Measurements from ENCODE around the gene SERPINA10.

SERPINA10 gene

GRCh38 chr14:94292872-94293577 is at the start of gene SERPINA10:
Gene SERPINA10, minus strand, starts transcription at chr14:94293268. Its CDS starts 2,675 bp downstream, at chr14:94290593.
- DNase-seq: no peak

GRCh38 chr14:94342334-94342934 is 49.4 kb upstream of the SERPINA10 start:
- DNase-seq: no peak

DNA sequence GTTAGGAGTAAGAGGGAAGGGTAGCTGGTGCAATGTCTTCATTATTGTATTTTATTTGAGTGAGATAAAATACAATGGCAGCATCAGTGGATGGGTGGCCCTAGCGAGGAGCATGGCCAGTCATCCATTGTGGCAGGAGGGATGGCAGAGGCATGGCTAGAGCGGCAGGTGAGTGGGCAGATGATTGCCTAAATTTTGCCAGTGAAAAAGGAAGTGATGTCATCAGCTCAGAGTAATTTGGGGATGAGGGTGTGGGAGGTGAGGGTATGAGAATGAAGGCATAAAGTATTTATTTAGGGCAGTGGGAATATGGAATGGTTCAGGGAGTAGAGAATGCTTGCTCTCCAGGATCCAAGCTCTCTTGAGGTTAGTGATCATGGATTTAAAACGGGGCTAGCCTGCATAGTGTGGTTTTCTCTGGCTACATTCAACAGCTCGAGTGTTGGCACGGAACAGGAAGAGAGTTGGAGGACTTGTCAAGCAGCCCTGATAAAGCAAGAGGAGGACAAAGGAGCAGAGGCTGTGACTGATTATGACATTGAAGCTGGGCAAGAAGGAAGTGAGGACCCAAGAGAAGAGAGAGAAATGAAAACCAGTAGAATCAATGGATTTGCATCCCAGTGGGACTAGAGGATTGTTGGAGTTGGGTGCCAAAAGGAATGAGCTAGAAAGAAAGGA is 48.7 kb upstream of the SERPINA10 start:
- no peak for DNase-seq

GRCh38 chr14:94340533-94340932 is 47.5 kb upstream of the SERPINA10 start:
- DNase-seq: no peak

GRCh38 chr14:94338023-94338422 is 45.0 kb upstream of the SERPINA10 start:
- no peak for DNase-seq

GRCh38 chr14:94337274-94337673 is 44.2 kb upstream of the SERPINA10 start:
- no peak for DNase-seq

- no peak for DNase-seq
These were observed 41.8 kb upstream of the SERPINA10 start for GRCh38 chr14:94334872-94335271.

GRCh38 chr14:94332587-94332986 is 39.5 kb upstream of the SERPINA10 start:
- DNase-seq: no peak

GRCh38 chr14:94332063-94332583 is 39.1 kb upstream of the SERPINA10 start:
- no peak for DNase-seq

DNA sequence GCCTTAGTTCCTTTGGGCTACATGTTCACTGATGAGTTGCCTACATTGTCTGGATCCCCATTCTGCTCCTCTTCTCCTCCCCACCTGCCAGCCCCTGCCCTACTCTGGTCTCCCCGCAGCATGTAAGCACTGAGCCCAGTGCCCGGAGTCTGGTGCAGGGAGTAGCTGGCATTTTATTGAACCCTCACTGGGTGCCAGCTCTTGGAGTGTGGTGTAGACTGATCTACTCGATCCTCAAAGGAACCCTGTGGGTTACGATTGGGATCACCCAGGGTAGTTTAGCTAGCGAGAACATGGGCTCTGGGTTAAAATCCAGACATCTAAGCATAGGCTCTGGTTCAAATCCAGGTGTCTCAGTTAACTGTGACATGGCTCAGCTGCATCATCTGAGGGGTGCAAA is 38.4 kb upstream of the SERPINA10 start:
- no peak for DNase-seq

- DNase-seq: no peak
These were observed 37.8 kb upstream of the SERPINA10 start for GRCh38 chr14:94330857-94331256.

- DNase-seq: no peak
These were observed 37.4 kb upstream of the SERPINA10 start for GRCh38 chr14:94330432-94330831.

DNA sequence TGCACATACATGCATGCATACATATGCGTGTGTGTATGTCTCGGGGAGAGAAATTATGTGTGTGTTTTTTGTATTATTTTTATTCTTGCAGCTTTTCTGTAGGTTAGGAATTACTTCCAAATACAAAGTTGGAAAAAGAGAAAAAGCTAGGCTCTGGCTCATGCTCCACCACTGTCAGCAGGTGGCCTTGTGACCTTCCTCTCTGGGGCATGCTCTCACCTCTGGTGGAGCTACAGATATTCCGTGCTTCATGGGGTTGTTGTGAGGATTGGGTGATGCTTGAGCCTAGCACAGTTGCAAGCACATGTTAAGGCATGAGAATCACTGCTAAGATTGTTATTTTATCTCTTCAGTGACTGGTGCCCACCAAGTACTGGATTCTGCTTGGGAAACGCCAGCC is 36.8 kb upstream of the SERPINA10 start:
- DNase-seq: no peak

GRCh38 chr14:94328196-94328595 is 35.1 kb upstream of the SERPINA10 start:
- no peak for DNase-seq

- no peak for DNase-seq
These were observed 29.8 kb upstream of the SERPINA10 start, which contains the start of gene SERPINA6 for GRCh38 chr14:94322648-94323570. Gene SERPINA6, minus strand, starts transcription at chr14:94323336. Its CDS starts 8,688 bp downstream, at chr14:94314648.

DNA sequence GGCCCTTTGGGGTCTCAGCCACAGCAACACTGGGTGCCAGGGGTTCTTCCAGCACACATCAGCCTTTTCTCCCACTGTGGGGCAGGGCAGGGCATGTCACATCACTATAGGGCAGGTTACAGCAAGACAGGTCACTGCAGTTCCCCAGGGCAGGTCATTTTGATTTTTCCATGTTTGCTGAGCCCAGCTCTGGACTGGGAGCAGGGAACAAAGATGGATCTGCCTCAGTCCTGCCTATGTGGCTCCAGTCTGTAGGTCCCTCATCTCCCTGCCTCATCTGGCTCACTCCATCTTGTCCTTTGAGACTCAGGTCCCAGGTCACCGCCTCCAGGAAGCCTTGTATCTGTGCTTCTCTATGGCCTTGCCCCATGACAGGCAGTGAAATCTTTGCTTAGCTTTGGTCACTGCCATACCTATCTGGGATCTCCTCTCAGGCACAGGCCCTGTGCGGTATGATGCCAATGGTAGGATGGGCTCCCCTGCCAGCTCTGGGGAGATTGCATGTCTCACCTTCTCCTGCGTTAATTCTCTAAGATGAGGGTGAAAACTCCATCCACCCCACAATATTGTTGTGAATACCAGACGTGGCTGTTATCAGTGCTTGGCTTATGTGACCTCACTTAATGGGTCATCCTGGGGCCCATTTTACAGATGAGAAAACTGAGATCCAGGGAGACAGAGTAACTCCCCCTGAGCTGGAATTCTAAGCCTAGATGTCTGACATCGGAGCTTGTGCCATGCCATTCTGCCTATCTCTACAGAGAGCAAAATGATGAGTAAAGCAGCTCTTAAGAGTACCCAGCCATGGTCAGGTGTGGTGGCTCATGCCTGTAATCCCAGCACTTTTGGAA is 28.6 kb upstream of the SERPINA10 start:
- DNase-seq: no peak

- no peak for DNase-seq
These were observed 27.2 kb upstream of the SERPINA10 start for GRCh38 chr14:94320243-94320642.

- DNase-seq: no peak
These were observed 24.2 kb upstream of the SERPINA10 start for GRCh38 chr14:94317259-94317658.

DNA sequence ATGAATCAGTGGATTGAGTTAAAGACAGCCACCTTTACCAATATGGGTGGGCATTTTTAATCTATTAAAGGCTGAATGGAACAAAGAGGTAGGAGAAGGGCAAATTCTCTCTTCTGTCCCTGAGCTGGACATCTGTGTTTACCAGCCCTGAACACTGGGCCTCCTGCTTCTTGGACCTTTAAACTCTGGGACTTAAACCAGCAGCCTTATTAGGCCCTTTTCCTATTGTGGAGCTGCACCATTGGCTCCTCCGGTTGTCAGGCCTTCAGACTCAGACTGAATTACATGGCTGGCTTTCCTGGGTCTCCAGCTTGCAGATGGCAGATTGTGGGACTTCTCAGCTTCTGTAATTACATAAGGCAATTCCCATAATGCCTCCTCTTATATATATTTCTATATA is 23.6 kb upstream of the SERPINA10 start:
- no peak for DNase-seq

DNA sequence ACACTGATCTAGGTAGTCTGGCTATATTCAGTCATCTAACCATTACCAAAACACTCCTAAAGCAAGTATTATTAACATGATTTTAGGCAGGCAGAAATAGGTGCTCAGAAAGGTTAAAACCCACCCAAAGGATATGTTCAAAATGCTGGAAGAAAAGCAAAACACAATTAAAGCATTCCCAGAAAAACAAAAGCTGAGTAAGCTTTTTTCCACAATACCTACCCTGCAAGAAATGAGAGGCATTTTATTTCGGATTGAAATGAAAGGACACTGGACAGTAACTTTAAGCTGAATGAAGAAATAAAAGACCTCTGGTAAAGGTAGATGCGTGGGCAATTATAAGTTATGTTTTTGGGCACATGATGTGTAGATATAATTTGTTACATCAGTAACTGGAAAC is 21.8 kb upstream of the SERPINA10 start:
- DNase-seq: no peak

DNA sequence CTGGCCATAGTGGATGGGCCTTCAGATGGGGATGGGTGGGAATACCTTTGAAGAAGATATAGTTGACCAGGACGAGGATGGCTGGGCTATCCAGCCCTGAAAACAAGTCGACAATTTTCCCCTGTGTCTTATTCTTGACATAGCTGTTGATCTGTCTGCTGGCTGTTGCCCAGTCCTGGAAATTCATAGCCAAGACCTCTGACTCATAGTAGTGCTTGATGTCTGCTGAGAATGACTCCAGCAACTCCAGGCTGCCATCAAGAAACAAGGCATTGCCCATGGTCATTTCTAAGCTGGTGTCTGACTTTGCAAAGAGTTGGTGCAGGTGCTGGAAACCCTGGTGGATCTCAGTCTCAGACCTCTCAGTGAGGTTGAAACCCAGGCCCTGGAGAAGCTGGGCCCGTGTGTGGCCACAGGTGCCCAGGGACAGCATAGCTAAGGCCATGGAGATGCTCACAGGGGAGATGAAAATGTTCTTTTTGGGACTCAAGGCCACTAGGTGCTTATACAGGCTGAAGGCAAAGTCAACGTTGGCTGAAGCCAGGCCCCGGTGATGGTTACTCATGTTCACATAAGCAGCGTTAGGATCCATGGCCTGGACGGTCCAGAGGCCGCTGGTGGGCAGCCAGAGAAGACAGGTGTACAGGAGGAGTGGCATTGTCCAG is 21.1 kb upstream of the SERPINA10 start:
- no peak for DNase-seq
